Measurements from ENCODE around the gene TNS3.

- TF ChIP-seq ZBED1 (IDR thresholded peaks at IDR 0.05) (no peak), CTCF (IDR thresholded peaks at IDR 0.05 in 2 of 3, conservative IDR thresholded peaks at IDR 0.05 in 1 of 3; ENCODE audit: insufficient read depth in 2 of 3, low read depth in 1 of 3, low read length in 3 of 3) (no peak), ELF2 (CRISPR knock-in tag; IDR thresholded peaks at IDR 0.05) (no peak)
Measured at GRCh38 chr7:47253650-47254080, 328.2 kb downstream of the TNS3 start.
